Uterus (tissue), 2 donors: ENCODE results near the gene SPZ1.

ENCODE experiments used
- POLR2A ChIP-seq, 2 donors: fragments of 450-650 bp; IDR thresholded peaks; one replicate each; pipeline ENCODE4 v1.6.1; 2016; ENCODE audit warnings: antibody characterized with exemption in 2 of 2, mild to moderate bottlenecking in 1 of 2, moderate library complexity in 1 of 2
- TF ChIP-seq, protein P1 (sequence below), 4 experiments: fragments of 200-600 bp in 2 of 4; fragments of 450-650 bp in 2 of 4; sonication (generic) in 2 of 4; IDR thresholded peaks; one replicate each; pipeline ENCODE4 v1.5.1; 2016 to 2019; ENCODE audit warnings: antibody characterized with exemption in 4 of 4, mild to moderate bottlenecking in 2 of 4, moderate library complexity in 1 of 4

DNA sequence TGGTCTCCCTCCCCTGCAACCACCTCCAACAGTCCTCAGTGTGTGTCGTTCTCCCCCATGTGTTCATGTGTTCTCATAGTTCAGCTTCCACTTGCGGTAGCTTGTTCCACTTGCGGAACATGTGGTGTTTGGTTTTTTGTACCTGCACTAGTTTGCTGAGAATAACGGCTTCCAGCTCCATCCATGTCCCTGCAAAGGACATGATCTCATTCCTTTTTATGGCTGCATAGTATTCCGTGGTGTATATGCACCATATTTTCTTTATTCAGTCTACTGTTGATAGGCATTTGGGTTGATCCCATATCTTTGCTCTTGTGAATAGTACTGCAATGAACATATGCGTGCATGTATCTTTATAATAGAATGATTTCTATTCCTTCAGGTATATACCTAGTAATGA is 45.1 kb downstream of the SPZ1 start:
- TF ChIP-seq, protein P1, sequence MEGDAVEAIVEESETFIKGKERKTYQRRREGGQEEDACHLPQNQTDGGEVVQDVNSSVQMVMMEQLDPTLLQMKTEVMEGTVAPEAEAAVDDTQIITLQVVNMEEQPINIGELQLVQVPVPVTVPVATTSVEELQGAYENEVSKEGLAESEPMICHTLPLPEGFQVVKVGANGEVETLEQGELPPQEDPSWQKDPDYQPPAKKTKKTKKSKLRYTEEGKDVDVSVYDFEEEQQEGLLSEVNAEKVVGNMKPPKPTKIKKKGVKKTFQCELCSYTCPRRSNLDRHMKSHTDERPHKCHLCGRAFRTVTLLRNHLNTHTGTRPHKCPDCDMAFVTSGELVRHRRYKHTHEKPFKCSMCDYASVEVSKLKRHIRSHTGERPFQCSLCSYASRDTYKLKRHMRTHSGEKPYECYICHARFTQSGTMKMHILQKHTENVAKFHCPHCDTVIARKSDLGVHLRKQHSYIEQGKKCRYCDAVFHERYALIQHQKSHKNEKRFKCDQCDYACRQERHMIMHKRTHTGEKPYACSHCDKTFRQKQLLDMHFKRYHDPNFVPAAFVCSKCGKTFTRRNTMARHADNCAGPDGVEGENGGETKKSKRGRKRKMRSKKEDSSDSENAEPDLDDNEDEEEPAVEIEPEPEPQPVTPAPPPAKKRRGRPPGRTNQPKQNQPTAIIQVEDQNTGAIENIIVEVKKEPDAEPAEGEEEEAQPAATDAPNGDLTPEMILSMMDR (IDR thresholded peaks at IDR 0.05), result no peak
- TF ChIP-seq POLR2A (IDR thresholded peaks at IDR 0.05), result no peak
